Natural killer cell (primary cell): ENCODE measurements around the gene DCDC2C. TPM values are rescaled to one million over a fixed set of nuclear protein-coding genes. Genes with fewer than 3 reads are reported as not detected.

Experiments used
- ATAC-seq, 3 donors: fragments of 150-1000 bp in 2 of 3; fragments of 200-7000 bp in 1 of 3; cut with Tn5 transposase; 1 replicate in 1 of 3; 2 replicates in 2 of 3; pipeline ENCODE4 v1.10.0; 2021; ENCODE audit warnings: mild to moderate bottlenecking in 2 of 3, moderate library complexity in 2 of 3
- DNase-seq, 2 donors: peaks; one replicate each; pipeline versions ENCODE4 v3.0.0 to v3.0.0-alpha.2; 2013 to 2021; ENCODE audit warnings: mixed read lengths in 1 of 2
- H3K27ac ChIP-seq: one replicate; pipeline ENCODE4 v1.5.1; 2013; ENCODE audit warnings: mild to moderate bottlenecking, low read length
- H3K27me3 ChIP-seq: one replicate; pipeline ENCODE4 v1.6.1; 2013; ENCODE audit warnings: low read length; ENCODE audit not compliant: control insufficient read depth, insufficient read depth
- H3K36me3 ChIP-seq: one replicate; pipeline ENCODE4 v1.6.1; 2013; ENCODE audit warnings: low read length; ENCODE audit not compliant: control insufficient read depth, insufficient read depth
- H3K4me1 ChIP-seq: one replicate; pipeline ENCODE4 v1.6.1; 2013; ENCODE audit warnings: low read length; ENCODE audit not compliant: control insufficient read depth, insufficient read depth
- H3K4me3 ChIP-seq: one replicate; pipeline ENCODE4 v1.5.1; 2013; ENCODE audit warnings: low read length
- H3K9me3 ChIP-seq: one replicate; pipeline ENCODE4 v1.6.1; 2013; ENCODE audit warnings: low read length; ENCODE audit not compliant: control insufficient read depth, insufficient read depth
- H3K27ac Mint-ChIP-seq, 2 donors: one replicate each; pipeline ENCODE4 v1.8.0; 2022; ENCODE audit warnings: mild to moderate bottlenecking in 2 of 2, mixed read lengths in 2 of 2, moderate library complexity in 1 of 2
- H3K27me3 Mint-ChIP-seq, 2 donors: one replicate each; pipeline ENCODE4 v1.8.0; 2022; ENCODE audit warnings: low read depth in 2 of 2, mixed read lengths in 2 of 2
- H3K36me3 Mint-ChIP-seq: one replicate; pipeline ENCODE4 v1.8.0; 2022; ENCODE audit warnings: mixed read lengths
- H3K4me1 Mint-ChIP-seq, 2 donors: one replicate each; pipeline ENCODE4 v1.8.0; 2022; ENCODE audit warnings: mixed read lengths in 2 of 2
- H3K4me3 Mint-ChIP-seq: one replicate; pipeline ENCODE4 v1.8.0; 2022; ENCODE audit warnings: mild to moderate bottlenecking, moderate library complexity, mixed read lengths
- H3K9me3 Mint-ChIP-seq, 2 donors: one replicate each; pipeline ENCODE4 v1.8.0; 2022; ENCODE audit warnings: mixed read lengths in 2 of 2
- WGBS: methylation state at CpG from one replicate; pipeline ENCODE4 v1.1.7; 2013; ENCODE audit warnings: missing lambda C conversion rate; ENCODE audit not compliant: insufficient coverage; 5-methylcytosine and 5-hydroxymethylcytosine counted together
- intact Hi-C: fragments of 100-400 bp; cut with micrococcal nuclease; formaldehyde crosslinking; loops from one replicate; pipeline ENCODE4 v1.14.2; 2022
- total RNA-seq, 4 donors: library from RNA; stranded (reverse); fragments of 120-200 nt in 1 of 4; gene quantifications; one replicate each; pipeline versions ENCODE4 v1.2.3 to v1.2.4, GENCODE V29; 2013 to 2022
- TF ChIP-seq, protein P1 (sequence below): fragments of 200-600 bp; IDR thresholded peaks from one replicate; pipeline ENCODE4 v1.8.0; 2022; ENCODE audit warnings: antibody characterized with exemption

The DCDC2C gene
- total RNA-seq, 3 donors from 2014 or later (not counting 1 experiment from before 2014, with no cell fraction given) = not detected

DNA sequence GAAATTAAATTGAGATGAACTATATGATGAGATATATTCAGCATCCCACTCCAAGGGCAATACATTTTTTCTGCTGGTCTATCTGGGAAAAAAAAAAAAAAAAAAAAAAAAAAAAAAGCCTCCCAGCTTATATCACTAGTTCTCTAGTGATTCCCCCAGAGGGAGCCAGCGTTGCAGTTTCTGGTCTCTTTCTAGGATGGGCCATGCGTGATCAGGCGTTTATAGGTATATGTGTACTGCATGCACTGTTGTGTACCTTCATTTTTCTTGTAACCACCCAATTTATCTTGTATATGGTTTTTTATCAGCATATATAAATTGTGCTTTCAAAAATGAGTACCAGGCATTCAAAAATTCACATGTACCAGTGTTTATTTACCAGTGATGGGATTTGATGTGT lies 35.1 kb downstream of the DCDC2C start:
- Mint-ChIP-seq H3K27ac (no peak overlapping the region), H3K4me3 (no peak overlapping the region), H3K9me3 (no peaks in the 10 kb centered on the region), H3K27me3 (peaks cover 7 to 9% of the 10 kb centered on the region in 2 donors), H3K4me1 (no peaks in the 10 kb centered on the region), H3K36me3 (no peaks in the 10 kb centered on the region)
- no peak overlapping the region for H3K4me3 ChIP-seq
- no peaks in the 10 kb centered on the region for H3K9me3 ChIP-seq
- no peaks in the 10 kb centered on the region for H3K27me3 ChIP-seq
- ATAC-seq = no peak
- no peaks in the 10 kb centered on the region for H3K4me1 ChIP-seq
- DNase-seq = no peak
- no peak overlapping the region for H3K27ac ChIP-seq
- 80% methylated on average over 2 of the region's 3 CpGs for WGBS
- TF ChIP-seq, protein P1, sequence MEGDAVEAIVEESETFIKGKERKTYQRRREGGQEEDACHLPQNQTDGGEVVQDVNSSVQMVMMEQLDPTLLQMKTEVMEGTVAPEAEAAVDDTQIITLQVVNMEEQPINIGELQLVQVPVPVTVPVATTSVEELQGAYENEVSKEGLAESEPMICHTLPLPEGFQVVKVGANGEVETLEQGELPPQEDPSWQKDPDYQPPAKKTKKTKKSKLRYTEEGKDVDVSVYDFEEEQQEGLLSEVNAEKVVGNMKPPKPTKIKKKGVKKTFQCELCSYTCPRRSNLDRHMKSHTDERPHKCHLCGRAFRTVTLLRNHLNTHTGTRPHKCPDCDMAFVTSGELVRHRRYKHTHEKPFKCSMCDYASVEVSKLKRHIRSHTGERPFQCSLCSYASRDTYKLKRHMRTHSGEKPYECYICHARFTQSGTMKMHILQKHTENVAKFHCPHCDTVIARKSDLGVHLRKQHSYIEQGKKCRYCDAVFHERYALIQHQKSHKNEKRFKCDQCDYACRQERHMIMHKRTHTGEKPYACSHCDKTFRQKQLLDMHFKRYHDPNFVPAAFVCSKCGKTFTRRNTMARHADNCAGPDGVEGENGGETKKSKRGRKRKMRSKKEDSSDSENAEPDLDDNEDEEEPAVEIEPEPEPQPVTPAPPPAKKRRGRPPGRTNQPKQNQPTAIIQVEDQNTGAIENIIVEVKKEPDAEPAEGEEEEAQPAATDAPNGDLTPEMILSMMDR = no peak
- intact Hi-C loops = no loop called here
- H3K36me3 ChIP-seq = no peaks in the 10 kb centered on the region

DNA sequence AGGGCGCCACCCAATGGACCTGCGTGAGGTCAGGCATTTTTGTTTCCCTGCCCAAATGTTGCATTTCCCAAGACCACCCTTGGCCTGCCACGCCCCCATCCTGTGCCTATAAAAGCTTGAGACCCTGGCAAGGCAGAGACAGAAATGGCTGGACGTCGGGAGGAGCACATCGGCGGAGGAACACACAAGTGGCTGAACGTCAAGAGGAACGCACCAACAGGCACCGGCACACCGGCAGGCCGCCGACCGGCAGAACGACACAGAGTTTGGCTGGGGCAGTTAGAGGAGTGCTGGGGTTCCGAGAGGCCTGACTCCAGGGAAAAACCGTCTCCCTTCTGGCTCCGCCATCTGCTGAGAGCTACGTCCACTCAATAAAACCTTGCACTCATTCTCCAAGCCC lies 35.9 kb downstream of the DCDC2C start:
- Mint-ChIP-seq H3K4me3 (no peak overlapping the region), H3K27me3 (peaks cover 7 to 11% of the 10 kb centered on the region in 2 donors), H3K9me3 (no peaks in the 10 kb centered on the region), H3K27ac (no peak overlapping the region), H3K4me1 (no peaks in the 10 kb centered on the region), H3K36me3 (no peaks in the 10 kb centered on the region)
- Histone ChIP-seq H3K27ac (no peak overlapping the region), H3K36me3 (no peaks in the 10 kb centered on the region), H3K4me1 (no peaks in the 10 kb centered on the region), H3K9me3 (no peaks in the 10 kb centered on the region), H3K4me3 (no peak overlapping the region), H3K27me3 (no peaks in the 10 kb centered on the region)
- intact Hi-C loops = no loop called here
- TF ChIP-seq, protein P1 = no peak
- DNase-seq (no peak), ATAC-seq (no peak)
- WGBS = 94% methylated on average over 19 of the region's 19 CpGs

DNA sequence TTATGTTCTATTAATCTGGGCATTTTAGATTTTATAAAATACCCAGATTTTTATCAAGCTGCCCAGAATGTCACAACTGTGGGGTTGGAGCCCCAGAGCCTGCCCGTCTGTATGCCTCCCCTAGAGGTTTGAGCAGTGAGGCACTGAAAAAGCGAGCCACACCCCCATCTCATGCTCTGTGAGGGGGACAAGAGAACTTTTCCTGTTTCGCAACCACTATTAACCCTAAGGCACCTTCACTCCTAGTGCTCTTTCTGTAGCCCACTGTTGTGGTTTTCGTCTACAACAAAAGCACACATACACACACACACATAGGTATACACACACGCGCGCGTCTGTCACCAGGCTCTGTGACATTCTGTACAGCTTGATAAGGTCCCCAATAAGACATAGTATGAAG lies 38.0 kb downstream of the DCDC2C start:
- Mint-ChIP-seq H3K27me3 (peaks cover 5 to 7% of the 10 kb centered on the region in 2 donors), H3K4me3 (no peak overlapping the region), H3K4me1 (no peaks in the 10 kb centered on the region), H3K9me3 (no peaks in the 10 kb centered on the region), H3K36me3 (no peaks in the 10 kb centered on the region), H3K27ac (no peak overlapping the region)
- Histone ChIP-seq H3K36me3 (no peaks in the 10 kb centered on the region), H3K27ac (no peak overlapping the region), H3K4me3 (no peak overlapping the region), H3K9me3 (no peaks in the 10 kb centered on the region), H3K27me3 (no peaks in the 10 kb centered on the region), H3K4me1 (no peaks in the 10 kb centered on the region)
- TF ChIP-seq, protein P1 = no peak
- no peak for ATAC-seq
- no peak for DNase-seq
- WGBS = 13% methylated on average over 8 of the region's 8 CpGs
- intact Hi-C loops = no loop called here

DNA sequence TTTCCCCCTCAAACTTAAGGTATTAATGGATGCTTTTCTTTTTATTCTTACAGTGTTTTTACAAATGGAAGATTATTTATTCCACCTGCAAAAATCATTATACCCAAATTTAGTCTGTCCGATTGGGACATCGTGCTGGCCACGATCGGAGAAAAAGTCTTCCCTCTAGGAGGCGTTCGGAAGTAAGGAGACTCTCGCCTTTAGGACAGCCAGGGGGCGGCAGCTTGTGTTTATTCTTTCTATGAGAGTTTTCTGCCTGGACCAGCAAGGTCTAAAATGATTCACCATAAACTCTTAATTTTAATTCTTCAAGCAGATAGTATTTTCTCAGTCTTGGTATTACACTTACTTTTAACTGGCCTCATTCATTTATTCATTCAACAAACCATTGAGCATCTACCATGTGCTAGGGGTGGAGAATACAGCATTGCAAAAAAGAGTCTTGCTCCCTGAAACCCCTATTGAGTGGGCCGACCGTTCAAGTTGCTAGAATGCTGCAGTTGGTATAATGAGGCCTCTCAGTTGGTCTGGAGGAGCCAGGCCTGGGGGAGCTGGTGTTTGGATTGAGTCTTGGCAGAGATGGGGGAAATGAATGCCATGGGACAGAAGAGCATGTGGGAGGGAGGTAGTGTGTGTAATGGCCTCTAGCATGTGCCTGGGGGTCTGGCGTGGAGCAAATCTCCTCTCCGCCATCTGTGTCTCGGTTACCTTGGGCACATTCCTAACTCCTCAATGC lies 38.7 kb downstream of the DCDC2C start:
- H3K4me1 ChIP-seq = no peaks in the 10 kb centered on the region
- 93% methylated on average over 13 of the region's 13 CpGs for WGBS
- no peaks in the 10 kb centered on the region for H3K27me3 ChIP-seq
- intact Hi-C loops = no loop called here
- H3K27ac ChIP-seq = no peak overlapping the region
- no peaks in the 10 kb centered on the region for H3K9me3 ChIP-seq
- Mint-ChIP-seq H3K27me3 (peaks cover 5 to 7% of the 10 kb centered on the region in 2 donors), H3K4me3 (no peak overlapping the region), H3K36me3 (no peaks in the 10 kb centered on the region), H3K9me3 (no peaks in the 10 kb centered on the region), H3K27ac (no peak overlapping the region), H3K4me1 (no peaks in the 10 kb centered on the region)
- DNase-seq (no peak), ATAC-seq (no peak)
- no peaks in the 10 kb centered on the region for H3K36me3 ChIP-seq
- H3K4me3 ChIP-seq = no peak overlapping the region
- TF ChIP-seq, protein P1 = no peak
